Right atrium auricular region (tissue), 2 donors: ENCODE results near the gene ADPRS. TPM values are rescaled to one million over a fixed set of nuclear protein-coding genes. Genes with fewer than 3 reads are reported as not detected.

Source experiments
- DNase-seq: peaks from one replicate; pipeline ENCODE4 v3.0.0-alpha.2; 2019; ENCODE audit warnings: low spot score
- H3K27ac ChIP-seq, 2 donors: fragments of 200-600 bp; sonication (generic); 1 replicate in 1 of 2; 2 replicates in 1 of 2; pipeline ENCODE4 v1.5.1; 2016 to 2019
- H3K27me3 ChIP-seq, 2 donors: fragments of 200-600 bp; sonication (generic); one replicate each; pipeline versions ENCODE4 v1.5.1 to v1.6.0; 2017 to 2019
- H3K36me3 ChIP-seq: fragments of 200-600 bp; sonication (generic); one replicate; pipeline ENCODE4 v1.5.1; 2016
- H3K4me1 ChIP-seq, 2 donors: fragments of 200-600 bp; sonication (generic); one replicate each; pipeline versions ENCODE4 v1.5.1 to v1.6.0; 2017 to 2019
- H3K4me3 ChIP-seq, 2 donors: fragments of 200-600 bp; sonication (generic); 1 replicate in 1 of 2; 2 replicates in 1 of 2; pipeline ENCODE4 v1.5.1; 2017 to 2019; ENCODE audit warnings: mild to moderate bottlenecking in 1 of 2, moderate library complexity in 1 of 2
- H3K9me3 ChIP-seq, 2 donors: fragments of 200-600 bp; sonication (generic); one replicate each; pipeline ENCODE4 v1.5.1; 2019
- total RNA-seq, 2 donors: library from RNA; depleted of rRNA; stranded (reverse); fragments of >200 nt; gene quantifications; one replicate each; pipeline ENCODE4 v1.1.0, GENCODE V29; 2016
- TF ChIP-seq, protein P1 (sequence below), 2 donors: fragments of 200-600 bp; sonication (generic); IDR thresholded peaks; one replicate each; pipeline ENCODE4 v1.5.1; 2019; ENCODE audit warnings: antibody characterized with exemption in 2 of 2

ADPRS gene
- total RNA-seq, 2 donors from 2014 or later, result 24.3 to 25.6 TPM

DNA sequence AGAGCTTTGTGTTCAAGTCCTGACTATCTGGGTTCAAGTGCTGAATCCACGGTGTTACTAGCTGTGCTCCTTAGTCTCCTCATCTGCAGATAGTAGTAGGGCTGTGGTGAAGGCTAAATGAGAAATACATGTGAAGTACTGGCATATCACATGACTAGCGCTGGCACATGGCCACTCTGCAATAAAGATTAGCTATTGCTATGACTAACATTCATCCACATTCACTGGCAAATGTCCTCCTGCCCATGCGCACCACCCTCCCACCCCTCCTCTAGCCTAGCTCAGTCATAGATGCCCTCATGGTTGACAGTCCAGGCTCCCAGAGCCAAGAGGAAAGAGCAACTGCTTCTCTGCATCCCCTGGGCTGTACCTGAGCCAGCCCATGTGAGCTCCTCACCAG, 44.8 kb downstream of the ADPRS start:
- no peak for DNase-seq
- H3K4me1 ChIP-seq, result peaks cover 0 to 51% of the 10 kb centered on the region in 2 donors
- H3K27ac ChIP-seq, result peak overlapping the region in 1 of 2 donors; percentile 2

DNA sequence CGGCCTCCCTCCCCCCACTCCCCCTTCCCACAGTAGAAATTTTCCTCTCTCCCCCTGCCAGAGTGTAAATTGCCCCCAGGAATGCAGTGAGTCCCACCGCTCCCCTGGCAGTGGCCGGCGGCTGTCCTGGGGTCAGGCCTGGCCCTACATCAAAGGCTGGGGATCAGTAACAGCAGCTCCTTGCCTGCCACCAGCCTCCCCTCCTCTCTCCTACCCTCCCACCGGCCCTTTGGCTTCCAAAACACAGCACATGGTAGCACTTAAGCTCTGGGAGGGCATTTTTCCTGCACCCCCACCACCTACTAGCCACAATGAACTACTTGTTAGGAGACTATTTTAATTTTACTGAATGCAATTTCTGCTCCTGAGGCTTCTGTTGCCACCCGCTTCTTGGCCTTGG, 45.3 kb downstream of the ADPRS start:
- Histone ChIP-seq H3K27me3 (no peaks in the 10 kb centered on the region), H3K36me3 (peaks cover 19% of the 10 kb centered on the region), H3K4me3 (no peak overlapping the region), H3K4me1 (peaks cover 0 to 51% of the 10 kb centered on the region in 2 donors), H3K9me3 (no peaks in the 10 kb centered on the region), H3K27ac (peak overlapping the region in 1 of 2 donors; percentile 83)
- TF ChIP-seq, protein P1, sequence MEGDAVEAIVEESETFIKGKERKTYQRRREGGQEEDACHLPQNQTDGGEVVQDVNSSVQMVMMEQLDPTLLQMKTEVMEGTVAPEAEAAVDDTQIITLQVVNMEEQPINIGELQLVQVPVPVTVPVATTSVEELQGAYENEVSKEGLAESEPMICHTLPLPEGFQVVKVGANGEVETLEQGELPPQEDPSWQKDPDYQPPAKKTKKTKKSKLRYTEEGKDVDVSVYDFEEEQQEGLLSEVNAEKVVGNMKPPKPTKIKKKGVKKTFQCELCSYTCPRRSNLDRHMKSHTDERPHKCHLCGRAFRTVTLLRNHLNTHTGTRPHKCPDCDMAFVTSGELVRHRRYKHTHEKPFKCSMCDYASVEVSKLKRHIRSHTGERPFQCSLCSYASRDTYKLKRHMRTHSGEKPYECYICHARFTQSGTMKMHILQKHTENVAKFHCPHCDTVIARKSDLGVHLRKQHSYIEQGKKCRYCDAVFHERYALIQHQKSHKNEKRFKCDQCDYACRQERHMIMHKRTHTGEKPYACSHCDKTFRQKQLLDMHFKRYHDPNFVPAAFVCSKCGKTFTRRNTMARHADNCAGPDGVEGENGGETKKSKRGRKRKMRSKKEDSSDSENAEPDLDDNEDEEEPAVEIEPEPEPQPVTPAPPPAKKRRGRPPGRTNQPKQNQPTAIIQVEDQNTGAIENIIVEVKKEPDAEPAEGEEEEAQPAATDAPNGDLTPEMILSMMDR (IDR thresholded peaks at IDR 0.05), result no peak
- DNase-seq, result no peak

More for the DNA sequence above, 44.8 kb downstream of the ADPRS start:
- TF ChIP-seq, protein P1 (IDR thresholded peaks at IDR 0.05), result no peak
- no peak overlapping the region for H3K4me3 ChIP-seq
- H3K36me3 ChIP-seq, result peaks cover 14% of the 10 kb centered on the region
- H3K27me3 ChIP-seq, result no peaks in the 10 kb centered on the region
- no peaks in the 10 kb centered on the region for H3K9me3 ChIP-seq

DNA sequence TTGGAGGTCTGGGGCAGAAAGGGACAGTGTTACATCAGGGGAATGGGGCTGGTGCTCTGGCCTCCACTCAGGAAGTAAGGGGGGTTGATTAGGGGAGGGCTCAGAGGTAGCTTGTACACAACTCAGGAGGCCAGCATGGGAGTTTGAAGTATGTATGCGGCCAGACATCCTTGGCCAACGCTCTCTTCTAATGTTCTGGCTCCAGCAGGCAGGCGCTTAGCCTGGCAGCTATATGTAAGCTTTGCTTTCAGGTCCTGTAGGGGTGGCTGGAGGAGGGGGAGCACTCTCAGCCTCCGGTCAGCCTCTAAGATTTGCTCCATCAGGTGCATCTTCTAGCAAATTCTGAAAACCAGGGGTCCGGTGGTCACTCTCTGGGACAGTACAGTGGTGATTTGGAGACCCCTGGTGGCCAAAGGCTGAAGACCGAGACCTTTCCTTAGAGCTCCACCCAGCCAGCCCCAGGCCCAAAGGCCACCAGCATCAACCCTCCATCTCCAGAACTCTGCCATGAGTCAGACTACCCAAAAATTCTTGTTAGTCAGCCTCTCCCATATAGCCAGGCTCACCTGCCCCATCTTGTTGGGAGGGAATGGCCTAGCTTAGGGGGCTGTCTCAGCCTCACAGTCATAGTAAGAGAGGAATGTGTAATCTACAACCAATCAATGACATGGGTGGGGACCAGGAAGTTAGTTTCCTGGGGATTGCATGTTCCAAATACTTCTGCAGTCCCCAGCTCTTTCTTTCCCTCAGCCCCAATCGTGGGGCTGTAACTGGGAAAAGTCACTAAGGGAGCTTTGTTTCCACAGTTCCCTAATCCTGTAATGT, 46.0 kb downstream of the ADPRS start:
- no peaks in the 10 kb centered on the region for H3K27me3 ChIP-seq
- no peaks in the 10 kb centered on the region for H3K9me3 ChIP-seq
- DNase-seq, result no peak
- peaks cover 25% of the 10 kb centered on the region for H3K36me3 ChIP-seq
- TF ChIP-seq, protein P1 (IDR thresholded peaks at IDR 0.05), result peak; percentile 38 to 80
- no peak overlapping the region for H3K4me3 ChIP-seq
- H3K27ac ChIP-seq, result peak overlapping the region; percentile 61 to 83
- peaks cover 0 to 51% of the 10 kb centered on the region in 2 donors for H3K4me1 ChIP-seq

DNA sequence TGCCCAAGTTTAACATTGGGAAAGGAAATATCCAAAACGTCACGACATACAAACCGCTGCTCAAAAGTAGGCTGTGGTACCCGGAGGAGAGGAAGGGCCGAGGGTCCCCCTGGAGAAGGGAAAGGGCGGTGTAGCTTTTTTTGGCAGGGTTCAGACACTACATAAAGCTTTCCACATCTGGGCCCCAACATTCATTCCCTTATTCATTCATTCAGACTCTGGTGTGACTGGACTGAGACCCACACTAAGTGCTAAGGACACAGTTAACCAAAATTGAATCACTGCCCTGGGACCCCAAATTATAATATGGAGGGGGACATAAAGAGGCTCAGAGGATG, 46.6 kb downstream of the ADPRS start:
- H3K36me3 ChIP-seq, result peaks cover 29% of the 10 kb centered on the region
- no peak for DNase-seq
- TF ChIP-seq, protein P1 (IDR thresholded peaks at IDR 0.05), result no peak
- H3K9me3 ChIP-seq, result no peaks in the 10 kb centered on the region
- H3K4me3 ChIP-seq, result no peak overlapping the region
- peak overlapping the region; percentile 61 to 83 for H3K27ac ChIP-seq
- peaks cover 0 to 51% of the 10 kb centered on the region in 2 donors for H3K4me1 ChIP-seq
- no peaks in the 10 kb centered on the region for H3K27me3 ChIP-seq

DNA sequence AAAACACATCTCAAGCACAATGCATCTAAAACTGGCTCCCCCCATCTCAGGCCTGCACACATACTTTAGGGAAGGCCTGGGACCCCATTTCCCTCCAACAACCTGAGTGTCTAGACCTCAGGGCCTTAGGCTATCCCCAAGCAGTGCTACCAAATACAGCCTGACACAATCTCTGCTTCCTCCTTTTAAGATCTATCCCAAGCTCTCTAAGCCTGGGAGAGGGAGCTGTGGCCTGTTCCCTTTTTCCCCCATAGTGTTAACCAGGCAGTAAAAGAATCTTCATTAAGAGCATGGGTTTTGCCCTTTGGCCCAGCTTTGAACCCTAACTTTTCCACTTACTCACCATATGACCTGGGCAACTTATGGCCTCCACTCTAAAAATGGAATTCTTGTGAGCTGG, 47.1 kb downstream of the ADPRS start:
- no peak for DNase-seq
- H3K4me3 ChIP-seq, result no peak overlapping the region
- peaks cover 29% of the 10 kb centered on the region for H3K36me3 ChIP-seq
- H3K4me1 ChIP-seq, result peaks cover 0 to 51% of the 10 kb centered on the region in 2 donors
- TF ChIP-seq, protein P1 (IDR thresholded peaks at IDR 0.05), result no peak
- peak overlapping the region; percentile 61 to 83 for H3K27ac ChIP-seq
- H3K9me3 ChIP-seq, result no peaks in the 10 kb centered on the region
- no peaks in the 10 kb centered on the region for H3K27me3 ChIP-seq
